HG02588 (cell line): ENCODE measurements around the gene RELN.

ENCODE experiments used
- ATAC-seq: cut with Tn5 transposase; IDR thresholded peaks from one replicate; pipeline ENCODE4 v1.9.1; 2021; ENCODE audit warnings: mild to moderate bottlenecking, moderate library complexity; ENCODE audit not compliant: unreplicated experiment

The RELN gene

DNA sequence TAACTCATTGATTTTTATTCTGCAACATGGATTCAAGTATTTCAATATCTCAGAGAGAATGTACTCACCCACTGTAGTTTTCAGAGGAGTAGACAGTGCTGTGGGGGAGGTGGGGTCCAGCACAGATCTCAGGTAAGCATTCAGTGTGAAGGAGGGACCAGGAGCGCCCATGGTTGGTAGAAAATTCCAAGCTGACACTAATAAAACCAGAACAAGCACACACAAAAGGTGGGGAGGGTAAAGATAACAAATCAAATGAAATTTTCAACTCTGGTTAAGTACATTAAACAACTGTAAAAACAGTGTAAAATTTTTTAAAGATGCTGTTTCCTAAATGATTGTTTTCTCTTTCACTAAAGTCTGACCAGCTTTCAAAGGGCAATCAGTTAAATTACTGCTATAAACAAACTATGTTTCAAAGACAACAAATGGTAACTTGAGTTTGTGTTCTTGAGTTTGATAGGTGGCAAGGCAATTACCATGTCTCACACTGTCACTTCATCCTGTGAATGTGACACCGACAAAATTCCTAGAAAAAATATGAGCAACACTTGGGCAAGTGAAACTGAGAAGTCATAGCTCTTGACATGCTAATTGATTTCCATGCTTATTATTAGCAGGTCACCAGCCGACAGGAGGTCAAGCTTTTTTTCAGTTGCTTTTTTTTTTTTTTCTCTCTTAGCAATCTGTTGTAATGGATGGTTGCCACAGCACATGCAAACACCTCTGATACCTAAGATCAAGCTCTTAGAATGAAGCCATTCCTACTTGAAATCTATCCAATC, 337.7 kb downstream of the RELN start:
- ATAC-seq: no peak

DNA sequence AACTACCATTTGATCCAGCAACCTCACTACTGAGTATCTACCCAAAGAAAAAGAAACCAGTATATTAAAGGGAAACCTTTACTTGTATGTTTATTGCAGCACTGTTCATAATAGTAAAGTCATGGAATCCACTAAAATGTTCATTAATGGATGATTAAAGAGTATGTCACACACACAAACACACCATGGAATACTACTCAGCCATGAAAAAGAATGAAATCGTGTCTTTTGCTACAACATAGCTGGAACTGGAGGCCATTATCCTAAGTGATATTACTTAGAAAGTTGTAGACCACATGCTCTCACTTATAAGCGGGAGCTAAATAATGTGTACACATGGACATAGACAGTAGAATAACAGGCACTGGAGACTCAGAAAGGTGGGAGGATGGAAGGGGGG, 340.4 kb downstream of the RELN start:
- ATAC-seq: no peak

DNA sequence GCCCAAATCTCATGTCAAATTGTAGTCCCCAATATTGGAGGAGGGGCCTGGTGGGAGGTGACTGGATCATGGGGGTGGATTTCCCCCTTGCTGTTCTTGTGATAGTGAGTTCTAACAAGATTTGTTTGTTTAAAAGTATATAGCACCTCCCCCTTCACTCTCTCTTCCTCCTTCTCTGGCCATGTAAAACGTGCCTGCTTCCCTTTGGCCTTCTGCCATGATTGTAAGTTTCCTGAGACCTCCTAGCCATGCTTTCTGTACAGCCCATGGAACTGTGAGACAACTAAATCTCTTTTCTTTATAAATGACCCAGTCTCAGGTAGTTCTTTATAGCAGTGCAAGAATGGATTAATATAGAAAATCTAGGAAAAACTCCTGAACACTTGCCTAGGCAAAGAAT, 341.3 kb downstream of the RELN start:
- no peak for ATAC-seq

DNA sequence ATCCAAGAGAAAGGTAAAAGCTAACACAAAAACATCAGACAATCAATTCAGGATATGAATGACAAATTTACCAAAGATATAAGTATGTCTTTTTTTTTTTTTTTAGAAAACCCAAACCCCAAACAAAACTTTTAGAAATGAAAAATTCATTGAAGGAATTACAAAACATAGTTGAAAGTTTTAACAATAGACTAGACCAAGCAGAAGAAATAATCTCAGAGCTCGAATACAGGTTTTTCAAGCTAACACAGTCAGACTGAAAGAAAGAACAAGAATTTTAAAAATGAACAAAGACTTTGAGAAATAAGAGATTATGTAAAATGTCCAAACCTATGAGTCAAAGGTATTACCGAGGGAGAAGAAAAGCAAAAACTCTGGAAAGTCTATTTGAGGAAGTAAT, 345.1 kb downstream of the RELN start:
- ATAC-seq: no peak

DNA sequence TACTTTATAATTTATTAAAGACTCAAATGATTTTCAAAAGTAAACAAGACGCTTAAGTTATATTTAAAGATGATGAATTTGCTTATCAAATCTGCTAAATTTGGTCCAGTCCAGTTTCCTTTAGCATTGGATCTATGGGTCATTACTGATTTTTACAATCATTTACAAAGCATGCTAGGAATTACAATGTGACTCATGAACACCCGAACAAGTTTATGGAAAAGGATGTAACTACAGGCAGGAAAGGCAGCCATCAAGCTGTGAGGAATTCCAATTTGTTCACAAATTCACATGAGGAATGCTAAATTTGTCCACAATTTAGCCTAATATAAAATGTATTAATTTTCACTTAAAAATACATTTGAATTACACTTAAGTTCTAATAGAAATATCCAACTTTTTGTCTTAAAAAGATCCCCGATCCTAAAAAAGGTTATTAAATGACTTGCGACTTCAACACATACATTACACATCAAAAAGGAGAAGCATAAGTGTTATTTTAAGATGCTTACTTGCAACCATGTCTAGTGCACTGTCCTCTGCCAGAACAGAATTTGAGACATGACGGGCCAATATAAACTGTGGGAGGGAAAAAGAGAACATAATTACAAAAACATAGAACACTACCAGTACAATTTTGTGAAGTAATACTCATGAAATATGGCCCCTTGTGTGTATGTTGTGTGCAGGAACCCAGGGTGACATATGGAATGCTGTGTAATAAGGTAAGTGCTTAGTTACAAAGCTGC, 349.3 kb downstream of the RELN start:
- ATAC-seq: no peak

DNA sequence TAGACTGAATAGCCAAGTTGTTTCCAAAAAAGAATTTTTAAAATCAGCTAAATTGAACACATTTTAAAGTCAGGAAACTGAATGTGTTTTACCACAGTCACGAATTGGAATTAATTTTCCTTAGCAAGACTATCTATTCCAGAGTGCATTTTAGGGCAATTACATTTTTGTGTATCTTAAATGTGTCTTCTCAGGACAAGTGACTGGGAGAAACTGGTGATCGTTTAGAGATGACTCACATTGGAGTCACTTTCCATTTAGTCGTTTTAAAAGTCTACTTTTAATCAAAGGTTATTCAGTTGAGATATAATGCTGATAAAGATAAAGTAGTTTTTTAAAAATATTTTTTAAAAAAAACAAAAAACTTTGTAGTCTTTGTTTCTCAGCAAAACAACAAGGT, 351.7 kb downstream of the RELN start:
- no peak for ATAC-seq

DNA sequence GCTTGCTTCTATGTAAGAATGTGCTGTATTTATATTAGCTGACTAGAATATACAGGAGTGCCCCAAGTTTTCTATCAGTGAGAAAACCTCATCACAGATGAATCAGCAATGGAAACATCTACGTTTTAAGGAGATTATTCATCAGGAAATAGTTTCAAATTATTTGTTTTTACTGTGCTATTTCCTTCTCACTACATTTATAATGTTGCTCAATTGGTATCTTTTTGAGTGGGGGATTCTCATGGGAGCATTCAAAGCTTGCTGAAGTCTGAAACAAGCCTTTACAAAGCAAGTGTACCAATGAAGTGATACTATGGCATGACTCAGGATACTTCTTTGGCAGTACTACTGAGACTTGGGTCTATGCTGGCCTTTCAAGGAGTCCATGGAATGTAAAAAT, 352.4 kb downstream of the RELN start:
- ATAC-seq: no peak

DNA sequence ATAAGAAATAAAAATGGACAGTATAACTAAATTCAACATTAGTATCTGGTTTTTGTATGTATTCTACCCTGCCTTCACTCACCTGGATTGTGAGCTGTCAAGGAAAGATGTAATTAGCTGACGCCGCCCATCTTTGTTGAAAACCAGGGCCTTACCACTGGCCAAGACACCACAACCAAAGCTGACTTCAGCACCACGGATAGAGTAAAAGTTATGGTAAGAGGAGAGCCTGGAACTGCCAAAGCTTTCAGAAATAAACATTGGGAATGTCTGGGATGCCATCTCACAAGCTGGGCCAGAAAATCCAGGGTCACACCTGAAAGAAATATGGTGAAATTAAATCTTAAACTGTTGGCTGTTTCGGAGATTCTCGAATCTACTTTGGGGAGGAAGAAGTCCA, 353.3 kb downstream of the RELN start:
- no peak for ATAC-seq

DNA sequence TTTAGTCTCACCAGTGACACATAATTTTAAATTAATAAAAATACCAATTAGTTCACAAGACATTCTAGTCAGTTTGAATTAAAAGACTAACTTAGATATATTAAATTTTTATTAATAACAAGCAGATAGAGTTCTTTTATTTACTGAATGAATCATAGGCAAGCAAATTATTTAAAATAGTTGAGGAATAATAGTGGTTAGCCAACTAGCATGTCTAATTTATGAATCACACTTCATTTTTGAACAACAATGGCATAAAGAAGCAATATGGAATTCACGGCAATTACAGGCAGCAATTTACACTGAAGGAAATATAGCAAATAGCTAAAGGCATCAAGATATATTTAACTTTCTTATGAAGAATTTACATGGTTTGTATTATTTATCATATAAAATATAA, 356.5 kb downstream of the RELN start:
- no peak for ATAC-seq

DNA sequence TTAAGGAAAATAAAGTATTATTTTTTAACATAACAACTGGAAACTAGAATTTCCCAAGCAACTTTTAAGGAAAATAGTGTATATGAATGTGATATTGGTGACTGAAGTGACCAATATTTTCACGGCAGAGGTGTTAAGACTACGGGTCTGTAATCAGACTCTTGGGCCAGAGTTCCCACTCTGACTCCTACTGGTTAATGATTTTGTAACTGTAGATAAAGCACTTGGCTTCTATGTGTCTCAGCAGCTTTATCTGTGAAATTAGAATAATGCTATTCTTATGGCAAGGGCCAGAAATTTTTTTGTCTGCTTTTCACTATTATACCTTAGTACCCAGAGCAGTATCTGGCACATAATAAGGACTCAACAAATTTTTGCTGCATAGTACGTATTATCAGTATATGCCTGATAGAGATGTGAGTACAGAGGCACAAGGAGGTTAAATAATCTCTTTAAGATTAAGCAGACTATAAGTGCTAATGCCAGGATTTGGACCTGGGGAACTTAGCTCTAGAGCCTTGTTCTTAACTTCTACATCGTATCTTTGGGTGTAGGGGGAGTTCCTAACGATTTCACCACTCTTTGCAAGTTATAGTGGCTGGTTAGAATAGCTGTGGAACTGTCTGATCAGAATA, 357.3 kb downstream of the RELN start:
- ATAC-seq: no peak

DNA sequence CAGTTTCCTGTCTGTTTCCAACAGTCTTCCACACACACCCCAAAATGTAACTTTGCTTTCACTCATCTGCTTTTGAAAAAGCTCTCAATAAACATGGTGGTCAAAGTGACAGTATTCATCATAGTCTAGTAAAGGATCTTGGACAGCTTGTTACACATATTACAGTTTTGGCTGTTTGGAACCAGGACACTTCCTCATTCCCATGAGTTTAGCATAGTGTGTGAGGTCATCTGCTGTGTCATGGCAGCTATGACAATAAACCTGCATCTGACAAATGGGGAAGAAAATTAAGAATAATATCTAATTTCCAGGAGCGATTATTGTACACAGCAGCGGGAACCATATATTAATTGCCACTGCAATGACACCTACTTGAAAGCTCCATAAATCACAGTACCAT, 359.1 kb downstream of the RELN start:
- ATAC-seq: no peak

DNA sequence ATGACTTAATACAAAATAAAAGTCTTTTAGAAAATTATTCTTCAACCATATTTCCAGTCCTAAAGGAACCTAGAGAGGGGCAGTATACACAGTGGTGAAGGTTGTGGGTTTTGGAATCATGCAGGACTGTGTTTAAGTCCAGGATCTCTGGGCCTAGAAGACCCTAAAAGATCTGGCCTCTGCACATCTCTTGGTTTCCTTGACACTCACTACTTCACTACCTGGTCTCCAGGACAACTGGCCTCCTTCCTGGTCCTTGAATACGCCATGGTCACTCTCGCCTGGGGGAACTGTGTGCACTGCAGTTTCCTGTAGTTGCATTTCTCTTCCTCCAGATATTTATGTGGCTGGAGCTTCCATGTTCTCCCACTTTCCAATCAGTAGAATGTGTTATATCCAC, 360.7 kb downstream of the RELN start:
- ATAC-seq: no peak

DNA sequence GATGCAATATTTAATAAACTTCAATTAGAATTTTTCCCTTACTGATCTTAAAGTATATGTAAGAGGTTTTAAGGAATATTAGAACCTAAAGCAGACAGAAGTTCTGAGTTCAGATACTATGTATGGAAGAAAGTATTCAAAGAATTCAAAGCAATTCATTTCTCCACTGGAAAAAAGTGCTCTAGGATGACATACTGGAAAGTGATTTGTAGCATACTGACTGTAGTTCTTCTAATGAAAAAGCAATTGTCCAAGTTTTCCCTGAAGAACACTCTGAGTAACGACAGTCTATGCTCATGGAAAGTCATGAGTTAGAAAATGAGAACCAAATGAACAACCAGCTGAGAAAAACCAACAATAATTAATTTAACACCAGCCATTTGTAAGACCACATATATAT, 362.7 kb downstream of the RELN start:
- no peak for ATAC-seq

DNA sequence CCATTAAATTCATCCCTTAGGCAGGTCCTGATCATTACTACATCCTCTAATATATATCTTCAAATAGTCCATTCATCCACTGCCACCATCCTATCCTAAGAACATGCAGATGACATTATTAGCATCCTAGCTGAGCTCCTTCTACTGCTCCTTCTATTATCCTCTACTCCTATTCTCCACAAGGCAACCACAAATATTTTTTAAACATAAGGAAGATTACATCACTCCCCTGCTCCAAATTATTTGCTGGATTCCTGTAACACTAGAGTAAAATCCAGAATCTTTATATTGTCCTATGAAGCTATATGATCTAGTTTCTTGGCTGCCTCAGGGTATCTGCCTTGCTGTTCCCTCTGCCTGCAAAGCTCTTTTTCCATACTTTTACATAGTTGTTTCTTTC, 367.2 kb downstream of the RELN start:
- no peak for ATAC-seq

DNA sequence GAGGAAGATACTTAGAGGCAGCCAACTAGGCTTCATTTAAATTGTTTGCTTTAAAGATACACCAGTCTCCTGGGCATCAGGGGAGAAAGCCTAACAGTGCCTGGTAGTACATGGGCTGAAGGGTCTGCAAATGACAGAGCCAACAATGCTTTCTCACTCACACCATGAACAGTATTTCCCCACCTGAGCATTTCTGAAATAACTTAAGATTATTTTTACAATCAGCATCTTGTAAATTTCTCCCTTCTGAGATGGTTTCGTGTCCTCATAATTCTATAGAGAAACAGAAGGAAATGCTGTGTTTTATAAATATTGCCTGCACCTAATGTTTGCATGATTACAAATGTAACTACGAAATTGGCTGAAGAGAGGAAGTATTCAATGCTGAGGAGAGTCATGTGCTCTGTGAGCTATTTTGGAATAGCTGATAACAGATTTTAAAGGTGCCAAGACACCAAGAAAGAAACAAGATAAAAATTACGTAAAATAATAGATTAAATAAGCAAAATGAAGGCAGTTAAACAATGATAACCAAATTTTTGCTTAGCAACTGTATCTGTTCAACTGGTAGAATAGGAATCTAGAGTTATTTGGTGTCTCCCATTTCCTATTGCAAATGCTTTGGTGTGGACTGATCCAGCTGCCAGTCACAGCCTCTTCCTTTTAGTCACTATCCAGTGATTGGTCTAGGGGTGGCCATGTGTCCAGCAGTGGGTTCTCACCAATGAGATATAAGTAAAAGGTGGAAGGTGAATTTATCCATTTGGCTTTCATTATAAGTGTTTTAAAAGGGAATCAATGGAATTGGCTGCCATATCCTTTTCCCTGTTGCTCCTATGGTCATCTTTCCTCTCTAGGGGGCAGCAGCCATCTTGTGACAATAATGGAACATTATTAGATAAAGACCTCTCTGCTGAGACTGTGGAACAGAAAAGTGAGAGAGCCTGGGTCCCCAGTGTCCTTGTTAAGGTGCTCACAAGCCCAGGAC, 375.5 kb downstream of the RELN start:
- no peak for ATAC-seq

DNA sequence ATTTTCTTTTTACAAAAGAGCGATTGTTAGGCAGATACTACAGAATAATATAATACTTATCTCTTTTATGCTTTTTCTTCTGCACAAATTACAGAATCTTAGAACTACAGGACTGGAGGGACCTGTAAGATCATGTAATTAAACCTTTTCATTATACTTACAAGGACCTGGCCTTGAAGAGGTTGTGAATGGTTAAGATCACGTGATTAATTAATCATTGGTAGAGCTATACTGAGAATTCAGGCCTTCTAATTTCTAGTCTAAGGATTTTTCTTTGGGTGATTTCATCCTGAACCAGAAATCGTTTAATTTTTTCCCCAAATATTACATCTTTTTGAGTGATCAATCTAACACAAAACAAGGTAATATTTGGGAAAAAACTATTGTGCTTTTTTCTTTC, 379.7 kb downstream of the RELN start:
- no peak for ATAC-seq

DNA sequence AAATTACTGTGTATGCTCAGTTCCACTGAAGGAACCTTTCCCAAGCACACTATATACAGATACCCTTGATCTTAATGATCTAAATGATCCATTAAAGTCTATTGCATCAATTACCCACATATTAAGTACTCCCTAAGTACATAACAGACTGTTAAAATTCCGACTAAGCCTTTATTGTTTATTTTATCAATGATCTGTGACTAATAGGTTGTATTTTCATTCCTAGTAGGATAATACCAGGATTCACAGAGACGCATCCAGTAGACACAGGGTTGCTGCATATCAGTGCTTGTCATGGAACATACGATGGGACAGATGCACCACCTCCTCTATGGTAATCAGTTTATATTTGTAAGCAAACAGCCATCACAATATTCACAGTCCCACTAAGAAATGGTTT, 383.8 kb downstream of the RELN start:
- no peak for ATAC-seq

DNA sequence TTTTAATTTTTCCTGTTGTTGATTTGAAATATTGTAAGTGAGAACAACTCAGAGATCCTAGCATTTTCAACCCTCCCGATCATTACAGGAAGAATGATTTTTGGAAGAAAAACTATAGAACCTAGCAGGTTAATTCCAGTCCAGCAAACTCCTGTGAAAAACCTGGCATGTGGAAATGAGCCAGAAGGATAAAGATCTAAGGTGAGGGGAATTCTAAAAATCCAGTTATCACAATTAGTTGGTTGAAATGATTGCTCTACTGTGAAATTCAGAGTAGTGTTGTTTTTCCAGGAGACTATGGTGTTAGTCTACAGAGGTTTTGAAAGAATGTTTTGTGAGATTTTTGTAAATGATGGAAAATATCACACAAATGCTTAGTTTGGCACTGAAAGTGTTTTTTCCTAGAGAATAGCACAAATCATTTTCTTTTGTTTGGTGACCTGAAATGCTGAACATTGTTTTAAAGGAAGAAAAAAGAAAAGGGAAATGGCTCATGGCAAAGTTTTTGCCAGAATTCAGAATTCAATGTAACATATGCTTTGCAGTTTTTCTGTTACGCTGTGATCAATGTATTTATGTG, 391.0 kb downstream of the RELN start:
- ATAC-seq: no peak

DNA sequence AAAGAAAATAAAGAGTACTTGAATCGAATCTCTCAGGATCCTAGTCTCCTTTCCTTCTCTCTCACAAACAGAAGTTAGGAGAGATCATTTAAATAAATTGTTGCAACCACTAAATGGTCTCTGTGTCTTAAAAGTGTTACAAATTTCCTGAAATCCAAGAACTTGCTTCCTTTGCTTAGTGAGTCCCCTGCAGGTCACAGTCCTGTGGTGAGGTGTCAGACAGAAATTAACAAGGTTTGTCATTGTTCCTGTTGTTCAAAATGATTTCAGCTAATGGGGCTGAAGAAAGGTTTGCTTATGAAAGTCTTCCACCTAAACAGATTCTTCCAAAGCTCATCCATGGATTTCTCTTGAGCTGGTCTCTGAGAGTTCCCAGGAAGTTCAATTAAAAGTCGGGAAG, 391.9 kb downstream of the RELN start:
- no peak for ATAC-seq

DNA sequence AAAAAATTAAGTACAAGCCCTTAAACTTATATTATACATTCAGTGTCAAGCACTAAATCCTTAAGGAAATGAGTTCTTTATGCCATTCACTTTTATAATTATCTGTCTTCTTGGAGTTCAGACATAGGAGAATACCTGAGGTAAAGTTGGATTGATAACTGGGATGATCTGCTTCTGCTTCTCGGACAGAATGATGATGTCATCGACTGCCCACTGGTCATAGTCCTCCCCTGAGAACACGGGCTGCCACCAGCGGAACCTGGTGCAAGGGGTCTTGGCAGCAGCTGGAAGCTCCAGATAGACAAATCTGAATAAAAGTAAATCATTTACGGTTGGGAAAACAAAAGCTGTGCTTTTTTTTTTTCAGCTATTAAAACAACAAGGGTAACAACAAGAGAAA, 395.3 kb downstream of the RELN start:
- no peak for ATAC-seq

DNA sequence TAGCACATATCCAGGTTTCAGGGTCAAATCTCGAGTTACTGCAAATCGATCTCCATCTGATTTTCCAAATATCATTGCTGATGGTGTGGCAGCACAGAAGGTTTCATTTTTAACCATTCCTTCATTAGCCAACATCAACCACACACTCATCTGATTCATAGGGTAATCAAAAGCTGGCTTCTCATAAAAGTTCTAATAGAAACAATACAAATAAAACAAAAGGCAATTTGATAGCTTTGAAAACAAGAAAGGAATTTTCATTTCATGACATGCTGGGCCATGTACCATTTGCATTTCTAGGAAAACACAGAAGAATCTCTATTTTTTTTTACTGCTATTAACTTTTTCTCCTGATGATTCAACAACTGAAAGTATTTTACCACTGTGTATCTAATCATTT, 395.8 kb downstream of the RELN start:
- no peak for ATAC-seq
